ENCODE data around the gene NLRP13.

NLRP13 gene

GRCh38 chr19:55901369-55902079 is 30.6 kb downstream of the NLRP13 start:
- no peak for TF ChIP-seq CTCF (conservative IDR thresholded peaks at IDR 0.05; ENCODE audit: low read depth, low read length)

GRCh38 chr19:55898911-55899310 is 33.2 kb downstream of the NLRP13 start:
- no peak for TF ChIP-seq CTCF (conservative IDR thresholded peaks at IDR 0.05; ENCODE audit: low read depth, low read length)
- Histone ChIP-seq H3K4me2 (no peak overlapping the region), H4K20me1 (ENCODE audit: insufficient read depth) (no peaks in the 10 kb centered on the region), H3K27me3 (ENCODE audit: insufficient read depth, low read depth) (no peaks in the 10 kb centered on the region), H2AFZ (ENCODE audit: low read depth) (no peak overlapping the region), H3K9ac (no peak overlapping the region), H3K79me2 (ENCODE audit: insufficient read depth, low read depth) (no peaks in the 10 kb centered on the region), H3K36me3 (ENCODE audit: insufficient read depth) (no peaks in the 10 kb centered on the region), H3K4me1 (ENCODE audit: low read depth, poor library complexity, severe bottlenecking) (no peaks in the 10 kb centered on the region), H3K27ac (no peak overlapping the region), H3K4me3 (IDR thresholded peaks at IDR 0.05; ENCODE audit: insufficient read depth, low read depth, low read length) (no peak overlapping the region)

More at GRCh38 chr19:55901369-55902079, 30.6 kb downstream of the NLRP13 start:
- H3K27ac ChIP-seq: no peak overlapping the region
- no peaks in the 10 kb centered on the region for H3K79me2 ChIP-seq (ENCODE audit: insufficient read depth, low read depth)
- H3K9ac ChIP-seq: no peak overlapping the region
- H2AFZ ChIP-seq (ENCODE audit: low read depth): no peak overlapping the region
- H4K20me1 ChIP-seq (ENCODE audit: insufficient read depth): no peaks in the 10 kb centered on the region
- H3K36me3 ChIP-seq (ENCODE audit: insufficient read depth): no peaks in the 10 kb centered on the region
- H3K27me3 ChIP-seq (ENCODE audit: insufficient read depth, low read depth): no peaks in the 10 kb centered on the region
- H3K4me1 ChIP-seq (ENCODE audit: low read depth, poor library complexity, severe bottlenecking): no peaks in the 10 kb centered on the region
- no peak overlapping the region for H3K4me3 ChIP-seq (IDR thresholded peaks at IDR 0.05; ENCODE audit: insufficient read depth, low read depth, low read length)
- H3K4me2 ChIP-seq: no peak overlapping the region

- Histone ChIP-seq H3K9ac (no peak overlapping the region), H3K4me1 (ENCODE audit: low read depth, poor library complexity, severe bottlenecking) (no peaks in the 10 kb centered on the region), H3K36me3 (ENCODE audit: insufficient read depth) (no peaks in the 10 kb centered on the region), H3K4me3 (IDR thresholded peaks at IDR 0.05; ENCODE audit: insufficient read depth, low read depth, low read length) (no peak overlapping the region), H3K27me3 (ENCODE audit: insufficient read depth, low read depth) (no peaks in the 10 kb centered on the region), H3K4me2 (no peak overlapping the region), H3K27ac (no peak overlapping the region), H3K79me2 (ENCODE audit: insufficient read depth, low read depth) (no peaks in the 10 kb centered on the region), H4K20me1 (ENCODE audit: insufficient read depth) (no peaks in the 10 kb centered on the region), H2AFZ (ENCODE audit: low read depth) (no peak overlapping the region)
- no peak for TF ChIP-seq CTCF (conservative IDR thresholded peaks at IDR 0.05; ENCODE audit: low read depth, low read length)
Observed at GRCh38 chr19:55882626-55883025, 49.5 kb downstream of the NLRP13 start.

GRCh38 chr19:55877211-55877610 is 54.9 kb downstream of the NLRP13 start:
- Histone ChIP-seq H2AFZ (ENCODE audit: low read depth) (no peak overlapping the region), H4K20me1 (ENCODE audit: insufficient read depth) (no peaks in the 10 kb centered on the region), H3K9ac (no peak overlapping the region), H3K36me3 (ENCODE audit: insufficient read depth) (no peaks in the 10 kb centered on the region), H3K79me2 (ENCODE audit: insufficient read depth, low read depth) (no peaks in the 10 kb centered on the region), H3K4me2 (no peak overlapping the region), H3K4me1 (ENCODE audit: low read depth, poor library complexity, severe bottlenecking) (no peaks in the 10 kb centered on the region), H3K27me3 (ENCODE audit: insufficient read depth, low read depth) (no peaks in the 10 kb centered on the region), H3K27ac (no peak overlapping the region), H3K4me3 (IDR thresholded peaks at IDR 0.05; ENCODE audit: insufficient read depth, low read depth, low read length) (no peak overlapping the region)
- no peak for TF ChIP-seq CTCF (conservative IDR thresholded peaks at IDR 0.05; ENCODE audit: low read depth, low read length)
